Activated naive CD8-positive, alpha-beta T cell treated with anti-CD3 and anti-CD28 coated beads, Interleukin-2, amount 10 ng/mL, durations not matched to agents 7 days and 5 days (primary cell): Measurements from ENCODE around the gene PPP6C. TPM values are rescaled to one million over a fixed set of nuclear protein-coding genes. Genes with fewer than 3 reads are reported as not detected.
"Not testable (repeated sequence)": the region's sequence is repeated elsewhere in the genome, so short reads cannot be mapped to it uniquely, and the experiment has no call there.

Experiments
- ATAC-seq: fragments of 150-1000 bp; cut with Tn5 transposase; one replicate; pipeline ENCODE4 v1.10.0; 2021; ENCODE audit warnings: low read depth, moderate library complexity
- POLR2A ChIA-PET: fragments of 350-600 bp; sonication (Branson Sonifier 250); formaldehyde crosslinking; loops from one replicate; lab custom pipeline; 2021; ENCODE audit warnings: antibody characterized with exemption; lab: Charles Lee
- DNase-seq: peaks from one replicate; pipeline ENCODE4 v3.0.0; 2021
- H3K27ac Mint-ChIP-seq: one replicate; pipeline ENCODE4 v1.8.0; 2022; ENCODE audit warnings: mild to moderate bottlenecking, mixed read lengths
- H3K27me3 Mint-ChIP-seq: one replicate; pipeline ENCODE4 v1.8.0; 2022; ENCODE audit warnings: mild to moderate bottlenecking, moderate library complexity, mixed read lengths
- H3K36me3 Mint-ChIP-seq: one replicate; pipeline ENCODE4 v1.8.0; 2021; ENCODE audit warnings: mild to moderate bottlenecking, mixed read lengths
- H3K4me1 Mint-ChIP-seq: one replicate; pipeline ENCODE4 v1.8.0; 2021; ENCODE audit warnings: mixed read lengths
- H3K4me3 Mint-ChIP-seq: one replicate; pipeline ENCODE4 v1.8.0; 2022; ENCODE audit warnings: mild to moderate bottlenecking, moderate library complexity, mixed read lengths
- H3K9me3 Mint-ChIP-seq: one replicate; pipeline ENCODE4 v1.8.0; 2021; ENCODE audit warnings: mixed read lengths
- total RNA-seq, 2 experiments: library from RNA; stranded (reverse); gene quantifications; one replicate each; pipeline ENCODE4 v1.2.3, GENCODE V29; 2021

PPP6C gene
- total RNA-seq, 2 experiments from 2014 or later, result 48.8 to 50.4 TPM

DNA sequence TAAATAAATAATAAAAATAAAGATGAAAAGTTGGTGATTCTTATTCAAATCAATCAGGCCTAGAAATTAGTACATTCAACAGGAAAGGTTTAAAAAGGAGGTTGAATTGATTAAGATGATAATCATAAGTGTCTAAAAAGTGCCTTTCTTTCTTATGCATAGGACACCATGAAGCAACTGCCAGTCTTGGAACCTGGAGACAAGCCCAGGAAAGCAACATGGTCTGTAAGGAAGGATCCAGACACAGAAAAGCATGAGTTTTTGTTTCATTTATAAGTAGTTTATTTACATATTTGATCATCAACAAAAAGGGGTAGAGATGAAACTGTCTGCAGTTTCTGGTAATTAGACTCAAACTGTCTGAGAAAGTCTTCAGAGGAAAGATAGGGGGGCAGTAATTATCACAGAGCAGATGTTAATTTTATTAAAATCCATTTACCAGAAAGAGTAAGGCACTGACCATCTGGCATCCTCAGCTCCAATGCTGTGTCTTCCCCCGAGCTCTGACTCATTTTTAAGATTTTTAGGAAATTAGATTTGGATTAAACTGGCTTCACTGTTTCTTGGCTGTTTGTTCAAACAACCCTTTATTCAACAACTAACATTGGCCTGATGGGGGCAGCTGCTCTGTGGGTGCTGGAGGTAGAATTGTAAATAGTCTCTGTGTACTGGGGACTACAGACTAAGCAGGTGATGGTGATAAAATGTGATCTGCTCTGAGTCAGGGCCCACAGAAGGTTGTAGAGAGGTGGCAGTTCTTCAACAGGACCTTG is 13.4 kb upstream of the PPP6C start:
- POLR2A ChIA-PET, result interaction anchor here (0.7 kb wide), 1 partner anchor 36 kb away, joined by 3 read pairs; no protein-coding TSS in a partner anchor
- peaks cover 10% of the 10 kb centered on the region for H3K4me1 Mint-ChIP-seq
- no peak for ATAC-seq

DNA sequence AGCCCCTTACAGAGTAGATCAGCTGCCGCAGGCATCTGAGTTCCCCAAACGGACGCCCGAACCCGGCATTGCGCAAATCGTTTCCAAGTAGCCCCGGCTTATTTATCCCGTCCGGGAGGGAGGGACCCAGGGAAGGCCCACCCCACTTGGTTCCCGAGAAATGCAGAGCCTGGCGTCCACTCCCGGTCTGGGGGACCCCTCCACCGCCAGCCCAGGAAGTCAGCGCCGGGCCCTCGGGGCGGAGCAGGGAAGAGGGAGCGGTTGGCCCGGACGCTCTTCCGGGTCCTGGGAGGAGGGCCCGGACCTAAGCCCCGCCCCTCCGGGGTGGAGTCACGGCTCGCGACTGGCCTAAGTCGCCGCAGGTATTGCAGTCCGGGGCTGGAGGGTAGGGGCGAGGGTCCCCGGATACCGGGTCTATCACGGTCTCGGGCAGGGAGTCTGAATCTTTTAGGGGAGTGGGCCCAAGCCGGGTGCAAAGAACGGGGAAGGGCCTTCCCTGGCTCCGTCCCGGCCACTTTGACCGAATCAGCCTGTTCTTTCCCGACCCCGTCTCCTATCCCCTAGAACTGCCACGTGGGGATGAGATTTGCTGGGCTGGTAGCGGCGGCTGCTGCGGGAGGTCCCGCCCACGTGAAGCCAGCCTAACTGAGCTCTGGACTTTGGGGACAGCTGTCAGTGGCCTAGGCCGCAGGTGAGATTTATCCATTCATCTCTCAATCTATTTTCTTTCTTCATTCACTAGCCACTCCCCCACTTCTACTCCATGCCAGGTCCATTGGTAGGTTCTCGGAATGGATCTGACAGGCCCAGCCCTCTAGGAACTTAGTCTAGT is 10.8 kb upstream of the PPP6C start, which contains the start of gene RABEPK:
Gene RABEPK (plus strand): TSS at position 327 of the 832 bp plus-strand sequence. CDS start 2,472 bp downstream, outside the sequence.
- Mint-ChIP-seq H3K36me3 (peaks cover 7% of the 10 kb centered on the region), H3K9me3 (no peaks in the 10 kb centered on the region), H3K27me3 (peaks cover 4% of the 10 kb centered on the region), H3K4me1 (peaks cover 15% of the 10 kb centered on the region), H3K27ac (peak within 1 kb of the TSS; percentile 85), H3K4me3 (peak within 1 kb of the TSS; percentile 91)
- DNase-seq, result peak; percentile 97
- peak; percentile 97 for ATAC-seq
- POLR2A ChIA-PET, result interaction anchor here (0.7 to 3.5 kb wide), 3 partner anchors 10 to 41 kb away, joined by 3 to 29 read pairs (median 21); partner anchors contain the start of gene HSPA5

More for the DNA sequence above, 13.4 kb upstream of the PPP6C start:
- peaks cover 11% of the 10 kb centered on the region for H3K36me3 Mint-ChIP-seq
- H3K27me3 Mint-ChIP-seq, result no peaks in the 10 kb centered on the region
- H3K4me3 Mint-ChIP-seq, result no peak overlapping the region
- H3K9me3 Mint-ChIP-seq, result no peaks in the 10 kb centered on the region
- H3K27ac Mint-ChIP-seq, result no peak overlapping the region
- no peak for DNase-seq

DNA sequence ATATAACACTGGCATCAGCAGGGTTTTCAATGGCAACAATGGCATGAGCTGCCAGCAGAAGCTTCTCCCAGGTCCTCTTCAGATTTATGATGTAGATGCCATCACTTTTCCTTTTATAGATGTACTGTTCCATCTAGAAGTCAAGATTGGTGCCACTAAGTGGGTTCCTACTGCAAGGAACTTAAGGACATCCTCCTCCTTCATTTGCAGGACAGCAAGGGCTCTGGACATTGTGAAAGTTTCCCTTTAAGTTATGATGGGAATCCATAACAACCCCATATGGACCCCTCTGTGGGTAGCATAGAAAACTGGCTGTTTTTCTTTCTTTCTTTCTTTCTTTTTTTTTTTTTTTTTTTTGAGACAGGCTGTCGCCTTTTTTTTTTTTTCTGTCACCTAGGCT is 6.0 kb upstream of the PPP6C start:
- not testable (repeated sequence) for H3K36me3 Mint-ChIP-seq, H3K27me3 Mint-ChIP-seq, H3K4me3 Mint-ChIP-seq, DNase-seq, H3K27ac Mint-ChIP-seq, ATAC-seq, H3K9me3 Mint-ChIP-seq
- POLR2A ChIA-PET, result interaction anchor here (1.3 to 1.6 kb wide), 2 partner anchors 42 to 46 kb away, joined by 3 to 18 read pairs; partner anchors contain the start of gene HSPA5
- H3K4me1 Mint-ChIP-seq, result peaks cover 31% of the 10 kb centered on the region

DNA sequence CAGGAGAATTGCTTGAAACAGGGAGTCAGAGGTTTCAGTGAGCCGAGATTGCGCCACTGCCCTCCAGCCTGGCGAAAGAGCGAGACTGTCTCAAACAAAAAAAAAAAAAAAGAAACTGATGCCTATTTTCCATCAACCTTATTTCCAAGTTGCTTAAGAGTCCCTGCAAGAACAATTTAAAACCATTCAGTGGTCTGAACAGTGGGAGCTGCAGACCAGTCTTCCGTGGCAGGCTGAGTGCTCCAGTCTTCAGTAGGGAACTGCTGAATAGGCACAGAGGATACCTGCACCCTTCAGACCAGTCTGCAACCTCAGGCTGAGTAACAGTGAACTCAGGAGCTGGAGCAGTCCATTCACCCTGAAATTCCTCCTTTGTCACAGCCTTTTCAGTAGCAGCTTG is 4.9 kb upstream of the PPP6C start:
- not testable (repeated sequence) for H3K36me3 Mint-ChIP-seq, H3K27me3 Mint-ChIP-seq, DNase-seq, H3K9me3 Mint-ChIP-seq, ATAC-seq
- H3K4me1 Mint-ChIP-seq, result peaks cover 29% of the 10 kb centered on the region
- peak overlapping the region; percentile 73 for H3K4me3 Mint-ChIP-seq
- peak overlapping the region; percentile 77 for H3K27ac Mint-ChIP-seq
- POLR2A ChIA-PET, result interaction anchor here (0.7 to 1.6 kb wide), 3 partner anchors 10 to 47 kb away, joined by 3 to 18 read pairs (median 6); partner anchors contain the start of gene HSPA5

DNA sequence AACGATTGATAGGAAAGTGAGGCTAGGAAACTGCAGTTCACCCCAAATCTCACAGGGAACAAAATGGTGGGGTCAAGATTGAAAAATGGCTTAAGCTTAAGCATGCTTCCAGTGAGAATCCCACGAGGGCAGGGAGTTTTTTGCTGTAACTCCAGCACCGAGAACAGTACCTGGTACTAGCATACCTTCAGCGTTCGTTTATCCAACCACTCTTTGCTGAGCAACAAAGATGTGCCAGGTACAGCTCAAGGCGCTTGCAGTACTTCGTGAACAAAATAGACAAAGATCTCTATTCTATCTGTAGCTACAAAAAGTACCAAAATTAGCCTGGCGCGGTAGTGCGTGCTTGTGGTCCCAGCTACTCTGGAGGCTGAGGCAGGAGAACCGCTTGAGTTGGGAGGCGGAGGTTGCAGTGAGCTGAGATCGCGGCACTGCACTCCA is 778 bp upstream of the PPP6C start:
- POLR2A ChIA-PET, result interaction anchor here (0.6 to 2.1 kb wide), 8 partner anchors 8 to 494 kb away, joined by 3 to 29 read pairs (median 4); partner anchors contain the start of genes ARPC5L, GOLGA1, HSPA5 and RABEPK
- peak overlapping the region; percentile 96 for H3K27ac Mint-ChIP-seq
- DNase-seq, result peak; percentile 45
- H3K36me3 Mint-ChIP-seq, result no peaks in the 10 kb centered on the region
- no peak for ATAC-seq
- H3K4me3 Mint-ChIP-seq, result peak overlapping the region; percentile 96
- H3K9me3 Mint-ChIP-seq, result no peaks in the 10 kb centered on the region
- H3K27me3 Mint-ChIP-seq, result no peaks in the 10 kb centered on the region
- H3K4me1 Mint-ChIP-seq, result peaks cover 36% of the 10 kb centered on the region

DNA sequence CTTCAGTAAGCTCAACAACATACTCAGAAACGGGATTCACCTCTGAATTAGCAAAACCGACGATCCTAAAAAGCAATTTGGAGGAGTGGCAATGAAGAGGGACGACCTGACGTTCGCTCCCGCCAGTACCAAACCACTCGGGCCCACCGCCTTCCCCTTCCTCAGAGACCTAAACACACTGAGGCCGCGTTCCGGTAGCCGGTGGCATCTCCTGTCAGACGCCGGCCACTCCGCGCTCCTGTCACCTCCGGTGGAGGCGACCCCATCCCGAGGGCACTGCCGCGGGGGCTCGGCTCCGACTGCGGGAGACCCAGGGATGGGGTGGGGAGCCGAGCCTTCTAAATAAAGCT is 617 bp downstream of the PPP6C start:
- peak overlapping the region; percentile 96 for H3K27ac Mint-ChIP-seq
- H3K4me1 Mint-ChIP-seq, result peaks cover 24% of the 10 kb centered on the region
- no peaks in the 10 kb centered on the region for H3K27me3 Mint-ChIP-seq
- peaks cover 2% of the 10 kb centered on the region for H3K36me3 Mint-ChIP-seq
- no peaks in the 10 kb centered on the region for H3K9me3 Mint-ChIP-seq
- ATAC-seq (peak; percentile 3), DNase-seq (no peak)
- H3K4me3 Mint-ChIP-seq, result peak overlapping the region; percentile 96
- POLR2A ChIA-PET, result interaction anchor here (0.5 to 1.0 kb wide), 2 partner anchors 51 to 52 kb away, joined by 4 read pairs; partner anchors contain the start of gene HSPA5

DNA sequence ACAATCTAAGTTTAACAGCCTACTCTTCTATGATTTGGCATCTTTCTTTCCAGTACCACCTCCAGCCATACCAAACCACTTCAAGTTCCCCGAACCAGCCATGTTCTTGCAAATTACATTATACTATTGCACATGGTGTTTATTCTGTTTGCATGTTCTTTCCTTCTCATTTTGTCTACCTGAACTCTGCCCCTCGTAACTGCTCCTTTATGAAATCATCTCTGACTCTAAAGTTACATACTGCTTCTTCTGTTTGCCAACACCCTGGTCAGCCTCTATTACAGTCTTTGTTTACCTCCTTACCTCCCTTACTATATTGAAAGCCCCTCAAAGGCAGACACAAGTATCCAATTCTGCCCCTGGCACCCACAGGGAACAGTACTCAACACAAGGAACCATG is 6.0 kb downstream of the PPP6C start:
- no peak overlapping the region for H3K4me3 Mint-ChIP-seq
- POLR2A ChIA-PET, result no interaction called here

DNA sequence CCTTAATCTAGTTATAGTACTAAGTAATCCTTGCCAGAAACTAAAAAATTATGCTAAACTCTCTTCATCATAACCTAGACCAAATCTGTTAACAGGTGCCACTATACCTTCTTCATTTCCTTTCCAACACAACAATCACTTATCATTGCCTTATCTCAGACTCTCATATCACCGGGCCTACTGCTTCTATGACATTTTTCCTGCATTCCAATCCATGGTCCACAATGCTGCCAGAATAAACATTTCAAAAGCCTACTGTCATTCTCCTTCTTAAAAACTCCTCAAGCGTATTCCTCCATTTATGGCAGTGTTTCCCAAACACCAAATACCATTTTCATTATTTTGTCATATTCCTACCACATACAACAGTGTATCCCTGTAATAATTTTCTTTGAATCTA is 6.5 kb downstream of the PPP6C start:
- H3K4me3 Mint-ChIP-seq, result no peak overlapping the region
- peaks cover 26% of the 10 kb centered on the region for H3K36me3 Mint-ChIP-seq
- no peak overlapping the region for H3K27ac Mint-ChIP-seq
- peaks cover 22% of the 10 kb centered on the region for H3K4me1 Mint-ChIP-seq
- H3K9me3 Mint-ChIP-seq, result no peaks in the 10 kb centered on the region
- ATAC-seq, result no peak
- no peaks in the 10 kb centered on the region for H3K27me3 Mint-ChIP-seq
- no peak for DNase-seq
- POLR2A ChIA-PET, result no interaction called here

More for the DNA sequence above, 6.0 kb downstream of the PPP6C start:
- DNase-seq (no peak), ATAC-seq (no peak)
- no peak overlapping the region for H3K27ac Mint-ChIP-seq
- H3K4me1 Mint-ChIP-seq, result peaks cover 27% of the 10 kb centered on the region
- H3K9me3 Mint-ChIP-seq, result no peaks in the 10 kb centered on the region
- H3K27me3 Mint-ChIP-seq, result no peaks in the 10 kb centered on the region
- H3K36me3 Mint-ChIP-seq, result peaks cover 26% of the 10 kb centered on the region

DNA sequence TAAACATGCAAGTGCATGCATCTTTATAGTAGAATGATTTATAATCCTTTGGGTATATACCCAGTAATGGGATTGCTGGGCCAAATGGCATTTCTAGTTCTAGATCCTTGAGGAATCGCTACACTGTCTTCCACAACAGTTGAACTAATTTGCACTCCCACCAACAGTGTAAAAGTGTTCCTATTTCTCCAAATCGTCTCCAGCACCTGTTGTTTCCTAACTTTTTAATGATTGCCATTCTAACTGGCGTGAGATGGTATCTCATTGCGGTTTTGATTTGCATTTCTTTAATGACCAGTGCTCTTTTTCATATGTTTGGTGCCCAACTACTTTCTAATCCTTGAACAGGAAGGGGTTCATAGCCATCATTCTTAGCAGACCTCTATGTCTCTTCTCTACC is 7.8 kb downstream of the PPP6C start:
- Mint-ChIP-seq H3K4me1 (peaks cover 13% of the 10 kb centered on the region), H3K36me3 (peaks cover 26% of the 10 kb centered on the region)
- DNase-seq, H3K9me3 Mint-ChIP-seq, H3K27ac Mint-ChIP-seq, ATAC-seq, H3K4me3 Mint-ChIP-seq, H3K27me3 Mint-ChIP-seq, POLR2A ChIA-PET: not testable (repeated sequence)

DNA sequence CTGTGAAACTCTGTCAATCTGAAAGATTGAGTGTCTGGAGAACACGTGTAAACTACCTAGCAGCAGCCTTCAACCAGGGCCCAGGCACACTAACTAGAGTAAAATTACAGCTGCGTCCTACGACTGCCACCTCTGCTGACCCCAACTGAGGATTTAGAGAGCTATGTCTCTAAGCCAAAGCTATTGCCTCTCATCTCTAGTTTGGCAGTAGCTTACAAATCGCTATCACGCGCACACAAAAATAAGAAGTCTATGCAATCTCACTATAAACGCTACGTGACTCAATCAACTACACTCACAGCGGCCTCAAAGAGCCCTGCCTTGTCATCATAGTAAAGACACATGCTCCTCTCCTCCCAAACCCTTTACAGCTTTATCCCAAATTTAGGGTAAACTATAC is 8.7 kb downstream of the PPP6C start:
- peaks cover 15% of the 10 kb centered on the region for H3K4me1 Mint-ChIP-seq
- no peak for DNase-seq
- no peak overlapping the region for H3K27ac Mint-ChIP-seq
- no peaks in the 10 kb centered on the region for H3K27me3 Mint-ChIP-seq
- no peaks in the 10 kb centered on the region for H3K9me3 Mint-ChIP-seq
- POLR2A ChIA-PET, result interaction anchor here (0.9 kb wide), 1 partner anchor 60 kb away, joined by 3 read pairs; no protein-coding TSS in a partner anchor
- peaks cover 26% of the 10 kb centered on the region for H3K36me3 Mint-ChIP-seq
- no peak overlapping the region for H3K4me3 Mint-ChIP-seq
- no peak for ATAC-seq

DNA sequence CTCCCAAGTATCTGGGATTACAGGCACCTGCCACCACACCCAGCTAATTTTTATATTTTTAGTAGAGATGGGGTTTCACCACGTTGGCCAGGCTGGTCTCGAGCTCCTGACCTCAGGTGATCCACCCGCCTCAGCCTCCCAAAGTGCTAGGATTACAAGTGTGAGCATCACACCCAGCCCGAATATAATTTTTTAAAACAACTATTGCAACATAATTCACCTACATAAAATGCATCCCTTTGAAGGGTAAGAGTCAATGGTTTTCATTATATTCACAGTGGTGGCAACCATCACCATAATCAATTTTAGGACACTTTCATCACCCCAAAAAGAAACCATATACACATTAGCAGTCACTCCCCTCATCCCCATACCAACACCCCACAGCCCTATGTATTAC is 9.8 kb downstream of the PPP6C start:
- POLR2A ChIA-PET, result interaction anchor here (0.7 kb wide), 1 partner anchor 369 kb away, joined by 4 read pairs; no protein-coding TSS in a partner anchor
- peaks cover 26% of the 10 kb centered on the region for H3K36me3 Mint-ChIP-seq
- H3K27me3 Mint-ChIP-seq, H3K4me3 Mint-ChIP-seq, H3K9me3 Mint-ChIP-seq, H3K27ac Mint-ChIP-seq, ATAC-seq, DNase-seq: not testable (repeated sequence)
- peaks cover 15% of the 10 kb centered on the region for H3K4me1 Mint-ChIP-seq

DNA sequence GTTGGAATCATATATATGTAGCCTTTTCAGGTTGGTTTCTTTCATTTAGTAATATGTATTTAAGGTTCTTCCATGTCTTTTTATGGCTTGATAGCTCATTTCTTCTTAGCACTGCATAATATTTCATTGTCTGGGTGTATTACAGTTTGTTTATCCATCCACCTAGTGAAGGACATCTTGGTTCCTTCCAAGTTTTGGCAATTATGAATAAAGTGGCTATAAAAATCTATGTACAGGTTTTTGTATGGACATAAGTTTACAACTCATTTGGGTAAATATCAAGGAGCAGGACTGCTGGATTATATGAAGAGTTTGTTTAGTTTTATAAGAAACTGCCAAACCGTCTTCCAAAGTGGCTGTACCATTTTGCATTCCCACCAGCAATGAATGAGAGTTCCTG is 11.7 kb downstream of the PPP6C start:
- ATAC-seq (no peak), DNase-seq (no peak)
- H3K36me3 Mint-ChIP-seq, result peaks cover 19% of the 10 kb centered on the region
- H3K4me1 Mint-ChIP-seq, result peaks cover 16% of the 10 kb centered on the region
- POLR2A ChIA-PET, result no interaction called here
- H3K27me3 Mint-ChIP-seq, result no peaks in the 10 kb centered on the region
- H3K4me3 Mint-ChIP-seq, result no peak overlapping the region
- H3K27ac Mint-ChIP-seq, result no peak overlapping the region
- no peaks in the 10 kb centered on the region for H3K9me3 Mint-ChIP-seq

DNA sequence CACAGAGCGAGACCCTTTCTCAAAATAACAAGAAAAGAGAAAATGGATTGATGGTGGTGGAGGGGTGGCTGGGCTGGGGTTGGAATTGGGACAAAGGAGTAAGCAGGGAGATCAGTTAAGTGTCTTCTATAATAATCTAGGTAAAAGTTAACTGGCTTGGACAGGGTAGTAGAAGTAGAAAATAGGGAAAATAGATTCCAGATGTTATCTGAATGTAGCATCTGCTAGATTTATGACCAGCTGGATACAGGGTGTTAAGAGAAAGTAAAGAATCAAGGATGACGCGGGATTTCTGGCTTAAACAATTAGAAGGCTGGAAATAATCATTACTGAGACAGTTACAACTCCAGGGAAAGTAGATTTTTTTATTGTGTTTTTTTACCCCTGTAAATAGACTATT is 13.0 kb downstream of the PPP6C start:
- POLR2A ChIA-PET, result no interaction called here
- H3K4me3 Mint-ChIP-seq, result no peak overlapping the region

More for the DNA sequence above, 13.0 kb downstream of the PPP6C start:
- Mint-ChIP-seq H3K27me3 (no peaks in the 10 kb centered on the region), H3K36me3 (peaks cover 10% of the 10 kb centered on the region), H3K4me1 (peaks cover 18% of the 10 kb centered on the region), H3K9me3 (no peaks in the 10 kb centered on the region), H3K27ac (no peak overlapping the region)
- DNase-seq, result no peak
- no peak for ATAC-seq
